SH-SY5Y (cell line): Measurements from ENCODE around the gene KIAA0232.

Experiments used
- GATA2 ChIP-seq: IDR thresholded peaks from 2 replicates; pipeline ENCODE4 v1.6.1; 2011; ENCODE audit warnings: mild to moderate bottlenecking, low read depth, low read length
- GATA3 ChIP-seq: IDR thresholded peaks from 2 replicates; pipeline ENCODE4 v1.6.1; 2011; ENCODE audit warnings: low read depth, mild to moderate bottlenecking, low read length, moderate library complexity

- TF ChIP-seq GATA2 (no peak), GATA3 (no peak)
Observed at GRCh38 chr4:6913350-6913905, 130.9 kb downstream of the KIAA0232 start.
